H9 (cell line): Measurements from ENCODE around the gene PRORP. TPM values are rescaled to one million over a fixed set of nuclear protein-coding genes. Genes with fewer than 3 reads are reported as not detected.

Experiments
- DNase-seq: peaks from one replicate; pipeline ENCODE4 v3.0.0-alpha.2; 2017
- H2AFZ ChIP-seq: one replicate; pipeline ENCODE4 v1.6.1; 2013; ENCODE audit warnings: mild to moderate bottlenecking, low read length, control low read depth, moderate library complexity
- H2AK5ac ChIP-seq: 2 replicates; pipeline ENCODE4 v1.6.1; 2013; ENCODE audit warnings: low read length, control low read depth, mixed read lengths; ENCODE audit not compliant: insufficient read length
- H2BK120ac ChIP-seq: one replicate; pipeline ENCODE4 v1.6.1; 2013; ENCODE audit warnings: low read depth, mild to moderate bottlenecking, low read length, control low read depth, inconsistent platforms; ENCODE audit not compliant: poor library complexity, severe bottlenecking
- H2BK12ac ChIP-seq: 2 replicates; pipeline ENCODE4 v1.6.1; 2013; ENCODE audit warnings: low read length, control low read depth, mixed read lengths, low read depth; ENCODE audit not compliant: insufficient read length
- H2BK15ac ChIP-seq: 2 replicates; pipeline ENCODE4 v1.6.1; 2013; ENCODE audit warnings: low read depth, low read length, control low read depth
- H2BK20ac ChIP-seq: one replicate; pipeline ENCODE4 v1.6.1; 2013; ENCODE audit warnings: low read depth, mild to moderate bottlenecking, low read length, control low read depth, inconsistent platforms; ENCODE audit not compliant: poor library complexity, severe bottlenecking
- H2BK5ac ChIP-seq: 2 replicates; pipeline ENCODE4 v1.6.1; 2013; ENCODE audit warnings: low read length, control low read depth, mixed read lengths; ENCODE audit not compliant: insufficient read length
- H3K14ac ChIP-seq: 2 replicates; pipeline ENCODE4 v1.6.1; 2013; ENCODE audit warnings: low read length, control low read depth; ENCODE audit not compliant: insufficient read depth
- H3K18ac ChIP-seq: 2 replicates; pipeline ENCODE4 v1.6.1; 2013; ENCODE audit warnings: low read depth, mild to moderate bottlenecking, mixed read lengths, low read length, control low read depth; ENCODE audit not compliant: insufficient read length
- H3K23ac ChIP-seq: 2 replicates; pipeline ENCODE4 v1.6.1; 2013; ENCODE audit warnings: low read length, control low read depth, mixed read lengths, low read depth; ENCODE audit not compliant: insufficient read length
- H3K23me2 ChIP-seq: 2 replicates; pipeline ENCODE4 v1.6.1; 2013; ENCODE audit warnings: low read depth, mild to moderate bottlenecking, mixed read lengths, low read length, control low read depth; ENCODE audit not compliant: insufficient read length, poor library complexity, severe bottlenecking
- H3K27ac ChIP-seq: 2 replicates; pipeline ENCODE4 v1.5.1; 2013; ENCODE audit warnings: low read length, control low read depth, mixed read lengths, low read depth; ENCODE audit not compliant: insufficient read length
- H3K27me3 ChIP-seq: 2 replicates; pipeline ENCODE4 v1.6.1; 2013; ENCODE audit warnings: low read length, control low read depth, inconsistent platforms; ENCODE audit not compliant: insufficient read depth
- H3K4ac ChIP-seq: 2 replicates; pipeline ENCODE4 v1.6.1; 2013; ENCODE audit warnings: low read depth, mild to moderate bottlenecking, control low read depth, inconsistent platforms, low read length, moderate library complexity
- H3K4me1 ChIP-seq: 2 replicates; pipeline ENCODE4 v1.6.1; 2013; ENCODE audit warnings: low read length, control low read depth, inconsistent platforms; ENCODE audit not compliant: insufficient read depth
- H3K4me2 ChIP-seq: 2 replicates; pipeline ENCODE4 v1.6.1; 2013; ENCODE audit warnings: low read length, control low read depth, mixed read lengths; ENCODE audit not compliant: insufficient read length, insufficient read depth
- H3K56ac ChIP-seq: 2 replicates; pipeline ENCODE4 v1.6.1; 2013; ENCODE audit warnings: low read depth, mild to moderate bottlenecking, mixed read lengths, low read length, control low read depth; ENCODE audit not compliant: insufficient read length
- H3K79me1 ChIP-seq: 2 replicates; pipeline ENCODE4 v1.6.1; 2013; ENCODE audit warnings: low read depth, mild to moderate bottlenecking, moderate library complexity, low read length, control low read depth, inconsistent platforms; ENCODE audit not compliant: insufficient read depth, poor library complexity, severe bottlenecking
- H3K79me2 ChIP-seq: 2 replicates; pipeline ENCODE4 v1.6.1; 2013; ENCODE audit warnings: low read length, control low read depth, inconsistent platforms; ENCODE audit not compliant: insufficient read depth
- H3K9ac ChIP-seq: 2 replicates; pipeline ENCODE4 v1.6.1; 2013; ENCODE audit warnings: low read length, control low read depth, mixed read lengths; ENCODE audit not compliant: insufficient read length; ENCODE audit errors: extremely low read depth
- H3K9me3 ChIP-seq: one replicate; pipeline ENCODE4 v1.6.1; 2013; ENCODE audit warnings: low read depth, low read length, inconsistent platforms; ENCODE audit not compliant: control insufficient read depth
- H3T11ph ChIP-seq: one replicate; pipeline ENCODE4 v1.6.1; 2013; ENCODE audit warnings: mild to moderate bottlenecking, low read length, control low read depth, inconsistent platforms
- H4K20me1 ChIP-seq: one replicate; pipeline ENCODE4 v1.6.1; 2013; ENCODE audit not compliant: control insufficient read depth, insufficient read length, insufficient read depth
- H4K5ac ChIP-seq: 2 replicates; pipeline ENCODE4 v1.6.1; 2013; ENCODE audit warnings: low read depth, mild to moderate bottlenecking, mixed read lengths, low read length, control low read depth; ENCODE audit not compliant: insufficient read length
- H4K8ac ChIP-seq: replicated peaks from 2 replicates; pipeline ENCODE4 v1.6.1; 2013; ENCODE audit warnings: low read length, control low read depth, mixed read lengths, low read depth; ENCODE audit not compliant: insufficient read length
- H4K91ac ChIP-seq: 2 replicates; pipeline ENCODE4 v1.6.1; 2013; ENCODE audit warnings: low read depth, mild to moderate bottlenecking, moderate library complexity, mixed read lengths, low read length, control low read depth; ENCODE audit not compliant: insufficient read length
- H3K27ac Mint-ChIP-seq, 3 experiments: 2 replicates in 2 of 3; 3 replicates in 1 of 3; pipeline ENCODE4 v1.8.0; 2020 to 2021; ENCODE audit warnings: mixed read lengths in 3 of 3, mild to moderate bottlenecking in 1 of 3, moderate library complexity in 1 of 3
- H3K27me3 Mint-ChIP-seq: 2 replicates; pipeline ENCODE4 v1.8.0; 2021; ENCODE audit warnings: low read depth, mild to moderate bottlenecking, moderate library complexity, mixed read lengths
- H3K36me3 Mint-ChIP-seq, 3 experiments: 2 replicates in 2 of 3; 3 replicates in 1 of 3; pipeline ENCODE4 v1.8.0; 2020 to 2021; ENCODE audit warnings: low read depth in 3 of 3, mixed read lengths in 3 of 3; ENCODE audit not compliant: insufficient read depth in 1 of 3
- H3K4me1 Mint-ChIP-seq, 2 experiments: 2 replicates each; pipeline ENCODE4 v1.8.0; 2020; ENCODE audit warnings: mixed read lengths in 2 of 2
- H3K4me3 Mint-ChIP-seq, 2 experiments: 2 replicates in 1 of 2; 3 replicates in 1 of 2; pipeline ENCODE4 v1.8.0; 2020 to 2021; ENCODE audit warnings: mild to moderate bottlenecking in 2 of 2, mixed read lengths in 2 of 2, moderate library complexity in 1 of 2
- H3K9me3 Mint-ChIP-seq, 2 experiments: 2 replicates in 1 of 2; 3 replicates in 1 of 2; pipeline ENCODE4 v1.8.0; 2020; ENCODE audit warnings: mild to moderate bottlenecking in 2 of 2, mixed read lengths in 2 of 2, moderate library complexity in 1 of 2
- WGBS: extraction: QIAGEN DNeasy Blood & Tissue Kit; methylation state at CpG from one replicate; pipeline ENCODE4 v1.1.7; 2013; ENCODE audit warnings: missing lambda C conversion rate, low lambda C conversion rate, mixed read lengths; ENCODE audit not compliant: insufficient read length; ENCODE audit errors: extremely low coverage; 5-methylcytosine and 5-hydroxymethylcytosine counted together
- total RNA-seq: library from RNA; stranded (reverse); gene quantifications from 2 replicates; pipeline ENCODE4 v1.2.1, GENCODE V29; 2021
- TF ChIP-seq, protein P1 (sequence below): fragments of 200-600 bp; sonication (generic); conservative IDR thresholded peaks from 3 replicates; pipeline ENCODE4 v1.8.0; 2021; ENCODE audit warnings: antibody characterized with exemption, mild to moderate bottlenecking

The PRORP gene
- total RNA-seq, 1 experiment from 2014 or later, result 37.7 TPM

DNA sequence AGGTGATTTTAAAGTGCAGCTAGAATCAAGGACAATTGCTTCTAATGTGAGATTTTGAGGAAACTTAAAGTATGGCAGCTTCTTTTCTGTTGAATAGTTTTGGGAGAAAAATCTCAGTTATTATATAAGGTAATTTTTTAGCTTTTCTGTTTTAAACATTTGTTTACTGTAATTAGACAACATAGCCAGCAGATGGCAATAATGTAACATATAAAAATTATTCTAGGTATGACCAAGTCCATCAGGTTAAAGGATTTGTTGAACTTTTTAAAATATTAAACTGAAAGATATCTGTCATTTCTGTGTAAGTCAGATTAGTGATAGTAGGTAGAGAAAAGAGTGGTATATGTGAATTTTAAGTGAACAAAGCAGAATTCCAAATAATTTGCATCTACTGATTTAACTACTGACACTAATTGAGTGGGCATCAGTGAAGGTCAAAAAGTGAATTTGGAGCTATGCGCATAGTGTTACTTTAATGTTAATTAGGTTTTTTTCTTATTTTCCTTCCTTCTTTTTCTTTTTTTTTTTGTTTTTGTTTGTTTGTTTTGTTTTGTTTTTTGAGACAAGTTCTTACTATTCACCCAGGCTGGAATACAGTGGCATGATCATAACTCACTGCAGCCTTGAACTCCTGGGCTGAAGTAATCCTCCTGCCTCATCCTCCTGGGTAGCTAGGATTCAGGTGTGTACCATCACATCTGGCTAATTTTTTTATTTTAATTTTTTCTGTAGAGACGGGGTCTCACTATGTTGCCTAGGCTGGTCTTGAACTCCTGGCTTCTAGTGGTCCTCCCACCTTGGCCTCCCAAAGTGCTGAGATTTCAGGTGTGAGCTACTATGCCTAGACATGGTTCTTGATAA is 18.6 kb downstream of the PRORP start:
- Histone ChIP-seq H2BK12ac (no peak overlapping the region), H3K14ac (no peak overlapping the region), H3K79me2 (no peaks in the 10 kb centered on the region), H3K27ac (no peak overlapping the region), H4K91ac (no peak overlapping the region), H3K56ac (no peak overlapping the region), H3K23me2 (no peaks in the 10 kb centered on the region), H3K27me3 (no peaks in the 10 kb centered on the region), H3K9ac (no peak overlapping the region), H3T11ph (no peak overlapping the region), H4K8ac (no peak overlapping the region), H3K79me1 (no peaks in the 10 kb centered on the region), H2BK15ac (no peak overlapping the region), H3K9me3 (no peaks in the 10 kb centered on the region), H2BK5ac (no peak overlapping the region), H2AFZ (no peak overlapping the region), H3K18ac (no peak overlapping the region), H2AK5ac (no peak overlapping the region), H2BK120ac (no peak overlapping the region), H2BK20ac (no peak overlapping the region), H3K4ac (no peak overlapping the region), H4K5ac (no peak overlapping the region), H3K23ac (no peak overlapping the region), H4K20me1 (no peaks in the 10 kb centered on the region), H3K4me1 (no peaks in the 10 kb centered on the region), H3K4me2 (no peak overlapping the region)
- H3K27me3 Mint-ChIP-seq, result no peaks in the 10 kb centered on the region
- no peak for DNase-seq
- no peak overlapping the region for H3K4me3 Mint-ChIP-seq
- H3K4me1 Mint-ChIP-seq, result no peaks in the 10 kb centered on the region
- H3K27ac Mint-ChIP-seq, result no peak overlapping the region
- H3K9me3 Mint-ChIP-seq, result no peaks in the 10 kb centered on the region
- WGBS, result no CpG with 5 or more reads among the region's 2 CpGs
- TF ChIP-seq, protein P1, sequence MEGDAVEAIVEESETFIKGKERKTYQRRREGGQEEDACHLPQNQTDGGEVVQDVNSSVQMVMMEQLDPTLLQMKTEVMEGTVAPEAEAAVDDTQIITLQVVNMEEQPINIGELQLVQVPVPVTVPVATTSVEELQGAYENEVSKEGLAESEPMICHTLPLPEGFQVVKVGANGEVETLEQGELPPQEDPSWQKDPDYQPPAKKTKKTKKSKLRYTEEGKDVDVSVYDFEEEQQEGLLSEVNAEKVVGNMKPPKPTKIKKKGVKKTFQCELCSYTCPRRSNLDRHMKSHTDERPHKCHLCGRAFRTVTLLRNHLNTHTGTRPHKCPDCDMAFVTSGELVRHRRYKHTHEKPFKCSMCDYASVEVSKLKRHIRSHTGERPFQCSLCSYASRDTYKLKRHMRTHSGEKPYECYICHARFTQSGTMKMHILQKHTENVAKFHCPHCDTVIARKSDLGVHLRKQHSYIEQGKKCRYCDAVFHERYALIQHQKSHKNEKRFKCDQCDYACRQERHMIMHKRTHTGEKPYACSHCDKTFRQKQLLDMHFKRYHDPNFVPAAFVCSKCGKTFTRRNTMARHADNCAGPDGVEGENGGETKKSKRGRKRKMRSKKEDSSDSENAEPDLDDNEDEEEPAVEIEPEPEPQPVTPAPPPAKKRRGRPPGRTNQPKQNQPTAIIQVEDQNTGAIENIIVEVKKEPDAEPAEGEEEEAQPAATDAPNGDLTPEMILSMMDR, result no peak
- H3K36me3 Mint-ChIP-seq, result peaks cover 1 to 2% (median 2%) of the 10 kb centered on the region in 3 experiments; a peak in 5 of 7 replicates
